PC-9 (cell line): Measurements from ENCODE around the gene CTIF. TPM values are rescaled to one million over a fixed set of nuclear protein-coding genes. Genes with fewer than 3 reads are reported as not detected.

Experiments
- BruUV-seq: library from RNA; stranded (reverse); fragments of 400-500 nt; replicated peaks from 2 replicates; lab custom pipeline; 2021; lab: Mats Ljungman, UMichigan
- CTCF ChIA-PET: fragments of 300-600 bp; sonication (Branson Sonifier 250); formaldehyde crosslinking; loops from one replicate; lab custom pipeline; 2022; ENCODE audit warnings: antibody characterized with exemption; lab: Charles Lee
- POLR2A ChIA-PET: fragments of 300-600 bp; sonication (Branson Sonifier 250); formaldehyde crosslinking; loops from one replicate; lab custom pipeline; 2022; ENCODE audit warnings: antibody characterized with exemption; ENCODE audit not compliant: unreplicated experiment; lab: Charles Lee
- DNase-seq, 2 experiments: peaks; one replicate each; pipeline versions ENCODE4 v3.0.0 to v3.0.0-alpha.2; 2015 to 2022; ENCODE audit warnings: mixed read lengths in 1 of 2
- H2AFZ ChIP-seq: fragments of 200-600 bp; sonication (generic); 2 replicates; pipeline ENCODE4 v1.8.1; 2017; ENCODE audit warnings: antibody characterized with exemption
- H3F3A ChIP-seq: fragments of 200-600 bp; sonication (generic); 2 replicates; pipeline ENCODE4 v1.8.1; 2017; ENCODE audit warnings: antibody characterized with exemption, mild to moderate bottlenecking, low read depth; ENCODE audit not compliant: insufficient read depth
- H3K27ac ChIP-seq: fragments of 200-600 bp; sonication (generic); 2 replicates; pipeline ENCODE4 v1.6.1; 2016; ENCODE audit warnings: mixed run types
- H3K27me3 ChIP-seq: fragments of 200-600 bp; sonication (generic); 2 replicates; pipeline ENCODE4 v1.6.1; 2016; ENCODE audit warnings: low read depth, mixed run types; ENCODE audit not compliant: insufficient read depth
- H3K36me3 ChIP-seq: fragments of 200-600 bp; sonication (generic); 2 replicates; pipeline ENCODE4 v1.6.1; 2016; ENCODE audit warnings: low read depth, mixed run types
- H3K4me1 ChIP-seq: fragments of 200-600 bp; sonication (generic); replicated peaks from 2 replicates; pipeline ENCODE4 v1.6.1; 2016; ENCODE audit warnings: mixed run types; ENCODE audit not compliant: insufficient read depth
- H3K4me2 ChIP-seq: fragments of 200-600 bp; sonication (generic); 2 replicates; pipeline ENCODE4 v1.6.1; 2017; ENCODE audit warnings: mixed run types
- H3K4me3 ChIP-seq: fragments of 200-600 bp; sonication (generic); 2 replicates; pipeline ENCODE4 v1.6.1; 2016; ENCODE audit warnings: mixed run types
- H3K79me2 ChIP-seq: fragments of 200-600 bp; sonication (generic); 2 replicates; pipeline ENCODE4 v1.6.1; 2017; ENCODE audit warnings: low read depth, mixed run types
- H3K9me2 ChIP-seq: fragments of 200-600 bp; sonication (generic); 2 replicates; pipeline ENCODE4 v1.8.1; 2017; ENCODE audit warnings: mild to moderate bottlenecking; ENCODE audit not compliant: insufficient read depth
- H3K9me3 ChIP-seq: fragments of 200-600 bp; sonication (generic); 2 replicates; pipeline ENCODE4 v1.8.1; 2016; ENCODE audit warnings: low read depth; ENCODE audit not compliant: insufficient read depth
- H4K20me1 ChIP-seq: fragments of 200-600 bp; sonication (generic); 2 replicates; pipeline ENCODE4 v1.8.1; 2017; ENCODE audit not compliant: insufficient read depth
- EZH2 ChIP-seq: fragments of 200-600 bp; sonication (generic); IDR thresholded peaks from 2 replicates; pipeline ENCODE4 v1.8.0; 2017; ENCODE audit warnings: antibody characterized with exemption, low read depth
- intact Hi-C: fragments of 100-400 bp; cut with micrococcal nuclease; formaldehyde crosslinking; loops from one replicate; pipeline ENCODE4 v1.10.0; 2022; ENCODE audit not compliant: unreplicated experiment
- total RNA-seq: library from RNA; stranded (reverse); gene quantifications from 2 replicates; pipeline ENCODE4 v1.2.3, GENCODE V29; 2021
- TF ChIP-seq, protein P1 (sequence below): fragments of 200-600 bp; sonication (generic); conservative IDR thresholded peaks from 2 replicates; pipeline ENCODE4 v1.6.1; 2017; ENCODE audit warnings: mixed run types, antibody characterized with exemption, mild to moderate bottlenecking, moderate library complexity

The CTIF gene
- total RNA-seq, 1 experiment from 2014 or later, result 26.2 TPM

DNA sequence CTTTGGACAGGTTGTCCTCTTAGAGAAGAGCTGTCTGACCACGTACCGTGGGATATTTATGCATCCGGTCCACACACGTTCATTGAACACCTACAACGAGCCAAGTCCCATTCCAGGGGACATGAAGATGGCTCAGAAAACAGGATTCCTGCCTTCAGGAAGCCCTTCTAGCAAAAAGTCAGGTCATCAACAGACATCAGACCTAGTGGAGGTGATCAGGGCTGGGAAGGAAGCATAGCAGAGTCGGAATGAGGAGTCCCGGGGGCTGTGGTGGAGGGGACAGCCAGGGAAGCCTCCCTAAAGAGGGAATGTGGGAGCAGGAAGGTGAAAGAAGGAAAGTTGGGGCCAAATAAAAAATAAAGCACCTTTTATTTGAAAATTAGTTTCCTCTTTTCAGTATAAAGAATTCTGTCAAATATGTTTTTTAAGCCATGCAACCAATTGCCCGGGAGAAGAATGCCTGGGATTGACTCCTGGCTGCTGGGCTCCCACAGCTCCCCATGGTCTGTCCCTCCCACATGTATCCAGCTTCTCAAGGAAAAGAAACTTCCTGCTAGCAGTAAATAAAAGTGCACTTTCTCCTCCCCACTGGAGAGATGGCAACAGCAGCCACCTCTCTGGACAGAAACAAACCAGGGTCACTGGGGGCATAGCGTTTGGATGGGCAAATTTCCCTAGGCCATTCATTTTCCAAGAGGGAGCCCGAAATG, 267.1 kb downstream of the CTIF start:
- POLR2A ChIA-PET, result no interaction called here
- no TSS peak for BruUV-seq

DNA sequence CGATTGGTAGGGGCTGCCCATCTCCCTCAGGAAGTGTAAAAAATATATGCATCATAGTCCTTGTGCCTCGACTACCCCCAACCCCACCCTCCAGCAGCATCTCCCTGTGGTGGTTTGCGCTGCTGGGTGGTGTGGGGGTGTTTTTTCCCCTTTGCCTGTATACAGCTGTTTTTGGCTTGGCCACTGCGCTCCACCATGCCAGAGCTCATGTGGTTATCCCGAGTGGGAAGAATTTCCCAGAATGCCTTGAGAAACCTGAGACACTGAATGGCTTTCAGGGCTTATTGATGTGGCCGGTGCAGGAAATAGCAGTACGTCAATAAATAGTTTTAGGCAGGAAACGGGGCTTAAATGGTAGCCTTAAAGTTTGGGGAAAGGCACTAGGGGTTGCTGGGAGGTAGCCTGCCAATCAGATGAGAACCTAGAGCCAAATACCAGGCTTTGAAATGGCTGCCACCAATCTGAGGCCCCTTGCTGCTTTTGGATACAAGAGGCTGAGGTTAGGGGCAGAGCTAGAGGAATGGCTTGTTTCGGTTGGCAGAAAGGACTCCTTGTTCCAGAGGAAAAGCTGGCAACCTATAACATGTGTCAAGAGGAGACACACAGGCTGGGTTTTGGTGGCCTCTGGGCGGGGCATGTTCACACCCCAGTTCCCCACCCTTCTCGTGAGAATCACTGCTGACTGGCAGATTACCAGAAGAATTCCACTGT, 267.9 kb downstream of the CTIF start:
- no peak overlapping the region for H3K4me3 ChIP-seq
- no peaks in the 10 kb centered on the region for H3K36me3 ChIP-seq
- no peaks in the 10 kb centered on the region for H3K9me3 ChIP-seq
- intact Hi-C loops, result no loop called here
- H3K27ac ChIP-seq, result no peak overlapping the region
- DNase-seq, result no peak
- ChIA-PET CTCF (no interaction called here), POLR2A (no interaction called here)
- no TSS peak for BruUV-seq
- H2AFZ ChIP-seq, result no peak overlapping the region
- no peaks in the 10 kb centered on the region for H3K4me1 ChIP-seq
- 0 out of 2 replicates have a peak, but pooled peaks cover 4% of the 10 kb centered on the region for H3K9me2 ChIP-seq
- H4K20me1 ChIP-seq, result no peaks in the 10 kb centered on the region
- TF ChIP-seq, protein P1, sequence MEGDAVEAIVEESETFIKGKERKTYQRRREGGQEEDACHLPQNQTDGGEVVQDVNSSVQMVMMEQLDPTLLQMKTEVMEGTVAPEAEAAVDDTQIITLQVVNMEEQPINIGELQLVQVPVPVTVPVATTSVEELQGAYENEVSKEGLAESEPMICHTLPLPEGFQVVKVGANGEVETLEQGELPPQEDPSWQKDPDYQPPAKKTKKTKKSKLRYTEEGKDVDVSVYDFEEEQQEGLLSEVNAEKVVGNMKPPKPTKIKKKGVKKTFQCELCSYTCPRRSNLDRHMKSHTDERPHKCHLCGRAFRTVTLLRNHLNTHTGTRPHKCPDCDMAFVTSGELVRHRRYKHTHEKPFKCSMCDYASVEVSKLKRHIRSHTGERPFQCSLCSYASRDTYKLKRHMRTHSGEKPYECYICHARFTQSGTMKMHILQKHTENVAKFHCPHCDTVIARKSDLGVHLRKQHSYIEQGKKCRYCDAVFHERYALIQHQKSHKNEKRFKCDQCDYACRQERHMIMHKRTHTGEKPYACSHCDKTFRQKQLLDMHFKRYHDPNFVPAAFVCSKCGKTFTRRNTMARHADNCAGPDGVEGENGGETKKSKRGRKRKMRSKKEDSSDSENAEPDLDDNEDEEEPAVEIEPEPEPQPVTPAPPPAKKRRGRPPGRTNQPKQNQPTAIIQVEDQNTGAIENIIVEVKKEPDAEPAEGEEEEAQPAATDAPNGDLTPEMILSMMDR, result no peak
- TF ChIP-seq EZH2, result no peak
- no peaks in the 10 kb centered on the region for H3K79me2 ChIP-seq
- 0 out of 2 replicates have a peak, but pooled peaks cover 7% of the 10 kb centered on the region for H3F3A ChIP-seq
- H3K4me2 ChIP-seq, result no peak overlapping the region
- no peaks in the 10 kb centered on the region for H3K27me3 ChIP-seq

More for the DNA sequence above, 267.1 kb downstream of the CTIF start:
- CTCF ChIA-PET, result no interaction called here
- Histone ChIP-seq H3K9me2 (0 out of 2 replicates have a peak, but pooled peaks cover 4% of the 10 kb centered on the region), H3F3A (0 out of 2 replicates have a peak, but pooled peaks cover 7% of the 10 kb centered on the region), H3K9me3 (no peaks in the 10 kb centered on the region), H3K27me3 (no peaks in the 10 kb centered on the region), H2AFZ (no peak overlapping the region), H3K4me2 (no peak overlapping the region), H3K4me3 (no peak overlapping the region), H3K79me2 (no peaks in the 10 kb centered on the region), H3K4me1 (no peaks in the 10 kb centered on the region), H4K20me1 (no peaks in the 10 kb centered on the region), H3K36me3 (no peaks in the 10 kb centered on the region), H3K27ac (no peak overlapping the region)
- TF ChIP-seq EZH2, result no peak
- TF ChIP-seq, protein P1, result no peak
- DNase-seq, result no peak
- intact Hi-C loops, result no loop called here

DNA sequence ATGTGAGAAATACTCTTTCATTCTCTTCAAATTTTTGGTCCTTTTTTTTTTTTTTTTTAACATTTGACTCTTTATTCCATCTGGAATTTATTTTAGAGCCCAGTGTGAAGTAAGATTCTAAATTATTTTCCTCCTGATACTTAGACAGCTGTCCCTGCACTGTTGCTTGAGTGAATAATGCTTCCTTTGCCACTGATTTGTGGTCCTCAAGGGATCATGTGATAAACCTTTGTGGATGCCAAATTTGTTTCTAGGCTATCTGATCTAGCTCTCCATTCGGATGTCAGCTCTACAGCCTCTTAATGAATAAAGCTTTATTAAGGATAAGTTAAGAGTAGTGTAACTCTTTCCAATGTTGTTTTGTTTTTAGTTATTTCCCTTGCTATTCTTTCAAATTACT, 269.6 kb downstream of the CTIF start:
- no peaks in the 10 kb centered on the region for H3K27me3 ChIP-seq
- no peaks in the 10 kb centered on the region for H3K4me1 ChIP-seq
- 0 out of 2 replicates have a peak, but pooled peaks cover 4% of the 10 kb centered on the region for H3K9me2 ChIP-seq
- no peaks in the 10 kb centered on the region for H3K36me3 ChIP-seq
- no peak overlapping the region for H3K4me2 ChIP-seq
- H3K9me3 ChIP-seq, result no peaks in the 10 kb centered on the region
- CTCF ChIA-PET, result no interaction called here
- H2AFZ ChIP-seq, result no peak overlapping the region
- H4K20me1 ChIP-seq, result no peaks in the 10 kb centered on the region
- no peaks in the 10 kb centered on the region for H3K79me2 ChIP-seq
- intact Hi-C loops, result no loop called here
- POLR2A ChIA-PET, result no interaction called here
- DNase-seq, result no peak
- no TSS peak for BruUV-seq
- no peak overlapping the region for H3K27ac ChIP-seq
- no peak for TF ChIP-seq EZH2
- TF ChIP-seq, protein P1, result no peak
- no peak overlapping the region for H3K4me3 ChIP-seq
- H3F3A ChIP-seq, result 0 out of 2 replicates have a peak, but pooled peaks cover 7% of the 10 kb centered on the region
